Cardiac fibroblast (primary cell): ENCODE results near the gene MAN2B2.

Source experiments
- DNase-seq, 2 donors: peaks; one replicate each; pipeline versions ENCODE4 v3.0.0 to v3.0.0-alpha.2; 2010; ENCODE audit warnings: low read depth in 2 of 2
- H3K4me3 ChIP-seq, 2 donors: replicated peaks in 1 of 2; 1 replicate in 1 of 2; 2 replicates in 1 of 2; pipeline ENCODE4 v1.5.1; 2011; ENCODE audit warnings: low read depth in 2 of 2, low read length in 2 of 2, mild to moderate bottlenecking in 2 of 2, moderate library complexity in 1 of 2
- CTCF ChIP-seq: IDR thresholded peaks from one replicate; pipeline ENCODE4 v1.5.1; 2011; ENCODE audit warnings: low read depth, mild to moderate bottlenecking, low read length, inconsistent platforms

Gene MAN2B2

GRCh38 chr4:6529021-6529420 lies 46.0 kb upstream of the MAN2B2 start:
- H3K4me3 ChIP-seq = no peak overlapping the region
- no peak for DNase-seq
- TF ChIP-seq CTCF = no peak

- DNase-seq = no peak
- TF ChIP-seq CTCF = no peak
- H3K4me3 ChIP-seq = no peak overlapping the region
Observed at GRCh38 chr4:6530301-6530700, 44.7 kb upstream of the MAN2B2 start.

- H3K4me3 ChIP-seq = no peak overlapping the region
- no peak for TF ChIP-seq CTCF
- no peak for DNase-seq
Observed at GRCh38 chr4:6530964-6531363, 44.0 kb upstream of the MAN2B2 start.

GRCh38 chr4:6532102-6532501 lies 42.9 kb upstream of the MAN2B2 start:
- no peak overlapping the region for H3K4me3 ChIP-seq
- no peak for TF ChIP-seq CTCF
- DNase-seq = no peak

- no peak for TF ChIP-seq CTCF
- no peak overlapping the region for H3K4me3 ChIP-seq
- no peak for DNase-seq
Observed at GRCh38 chr4:6532658-6533057, 42.3 kb upstream of the MAN2B2 start.

- TF ChIP-seq CTCF = no peak
- no peak overlapping the region for H3K4me3 ChIP-seq
- no peak for DNase-seq
Observed at GRCh38 chr4:6534050-6534449, 40.9 kb upstream of the MAN2B2 start.

- DNase-seq = no peak
- TF ChIP-seq CTCF = no peak
- H3K4me3 ChIP-seq = no peak overlapping the region
Observed at GRCh38 chr4:6534618-6535328, 40.2 kb upstream of the MAN2B2 start.
